RWPE2 (cell line): ENCODE results near the gene DLG5.

ENCODE experiments used
- ATAC-seq: fragments of 200-7000 bp; cut with Tn5 transposase; 3 replicates; pipeline ENCODE4 v1.9.1; 2021; ENCODE audit warnings: low read depth
- DNase-seq: peaks from one replicate; pipeline ENCODE4 v3.0.0-alpha.2; 2020; ENCODE audit warnings: low spot score
- H3K27ac ChIP-seq: fragments of 450-650 bp; 2 replicates; pipeline ENCODE4 v1.5.1; 2017; ENCODE audit warnings: mild to moderate bottlenecking; ENCODE audit not compliant: poor library complexity, severe bottlenecking
- H3K27me3 ChIP-seq: fragments of 250-450 bp; sonication (Bioruptor Pico); 2 replicates; pipeline ENCODE4 v1.5.1; 2021; ENCODE audit warnings: mild to moderate bottlenecking, moderate library complexity; ENCODE audit not compliant: insufficient read depth, poor library complexity, severe bottlenecking
- H3K36me3 ChIP-seq: fragments of 250-450 bp; sonication (Bioruptor Pico); 2 replicates; pipeline ENCODE4 v1.5.1; 2020; ENCODE audit warnings: low read depth, mild to moderate bottlenecking, moderate library complexity
- H3K4me1 ChIP-seq: fragments of 250-450 bp; sonication (Bioruptor Pico); 2 replicates; pipeline ENCODE4 v1.5.1; 2021; ENCODE audit warnings: mild to moderate bottlenecking, moderate library complexity; ENCODE audit not compliant: insufficient read depth, poor library complexity, severe bottlenecking
- H3K4me3 ChIP-seq: fragments of 250-450 bp; sonication (Bioruptor Pico); 2 replicates; pipeline ENCODE4 v1.5.1; 2021; ENCODE audit warnings: mild to moderate bottlenecking, moderate library complexity; ENCODE audit not compliant: severe bottlenecking
- H3K9me3 ChIP-seq: fragments of 250-450 bp; sonication (Bioruptor Pico); 2 replicates; pipeline ENCODE4 v1.5.1; 2021; ENCODE audit warnings: mild to moderate bottlenecking, moderate library complexity; ENCODE audit not compliant: severe bottlenecking
- TF ChIP-seq, protein P1 (sequence below): fragments of 450-650 bp; IDR thresholded peaks from one replicate; pipeline ENCODE4 v1.5.1; 2017; ENCODE audit warnings: mild to moderate bottlenecking, moderate library complexity; ENCODE audit not compliant: poor library complexity, severe bottlenecking

The DLG5 gene

DNA sequence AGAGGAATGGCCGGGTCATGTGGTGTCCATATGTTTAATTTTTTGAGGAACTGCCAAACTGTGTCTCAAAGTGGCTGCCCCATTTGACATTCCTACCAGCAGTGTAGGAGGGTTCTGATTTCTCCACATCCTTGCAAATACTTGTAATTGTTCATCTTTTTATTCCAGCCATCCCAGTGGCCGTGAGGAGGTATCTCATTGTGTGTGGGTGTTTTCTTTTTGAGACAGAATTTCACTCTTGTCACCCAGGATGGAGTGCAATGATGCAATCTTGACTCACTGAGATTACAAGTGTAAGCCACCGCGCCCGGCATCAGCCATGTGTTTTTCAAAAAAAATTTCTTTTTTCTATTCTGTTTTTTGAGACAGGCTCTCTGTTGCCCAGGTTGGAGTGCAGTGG, 38.7 kb upstream of the DLG5 start:
- Histone ChIP-seq H3K9me3 (peaks cover 5% of the 10 kb centered on the region), H3K27ac (no peak overlapping the region), H3K4me1 (peaks cover 3% of the 10 kb centered on the region), H3K4me3 (no peak overlapping the region), H3K27me3 (no peaks in the 10 kb centered on the region), H3K36me3 (no peaks in the 10 kb centered on the region)
- ATAC-seq, result peak; percentile 63; the same call in 2 of the 3 replicates
- TF ChIP-seq, protein P1, sequence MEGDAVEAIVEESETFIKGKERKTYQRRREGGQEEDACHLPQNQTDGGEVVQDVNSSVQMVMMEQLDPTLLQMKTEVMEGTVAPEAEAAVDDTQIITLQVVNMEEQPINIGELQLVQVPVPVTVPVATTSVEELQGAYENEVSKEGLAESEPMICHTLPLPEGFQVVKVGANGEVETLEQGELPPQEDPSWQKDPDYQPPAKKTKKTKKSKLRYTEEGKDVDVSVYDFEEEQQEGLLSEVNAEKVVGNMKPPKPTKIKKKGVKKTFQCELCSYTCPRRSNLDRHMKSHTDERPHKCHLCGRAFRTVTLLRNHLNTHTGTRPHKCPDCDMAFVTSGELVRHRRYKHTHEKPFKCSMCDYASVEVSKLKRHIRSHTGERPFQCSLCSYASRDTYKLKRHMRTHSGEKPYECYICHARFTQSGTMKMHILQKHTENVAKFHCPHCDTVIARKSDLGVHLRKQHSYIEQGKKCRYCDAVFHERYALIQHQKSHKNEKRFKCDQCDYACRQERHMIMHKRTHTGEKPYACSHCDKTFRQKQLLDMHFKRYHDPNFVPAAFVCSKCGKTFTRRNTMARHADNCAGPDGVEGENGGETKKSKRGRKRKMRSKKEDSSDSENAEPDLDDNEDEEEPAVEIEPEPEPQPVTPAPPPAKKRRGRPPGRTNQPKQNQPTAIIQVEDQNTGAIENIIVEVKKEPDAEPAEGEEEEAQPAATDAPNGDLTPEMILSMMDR, result no peak
- DNase-seq, result no peak

DNA sequence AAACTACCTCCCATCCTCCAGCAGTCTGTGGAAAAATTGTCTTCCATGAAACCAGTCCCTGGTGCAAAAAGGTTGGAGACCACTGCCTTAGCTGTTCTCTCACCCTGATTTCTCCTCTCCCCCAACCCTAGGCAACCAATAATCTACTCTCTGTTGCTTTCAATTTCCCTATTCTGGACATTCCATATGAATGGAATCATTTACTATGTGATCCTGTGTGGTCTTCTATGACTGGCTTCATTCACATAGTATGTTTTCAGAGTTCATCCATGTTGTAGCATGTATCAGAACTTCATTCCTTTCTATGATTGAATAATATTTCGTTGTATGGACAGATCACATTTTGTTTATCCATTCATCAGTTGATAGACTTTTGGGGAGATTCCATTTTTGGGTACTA, 38.3 kb upstream of the DLG5 start:
- DNase-seq, result no peak
- Histone ChIP-seq H3K4me3 (no peak overlapping the region), H3K36me3 (no peaks in the 10 kb centered on the region), H3K4me1 (peaks cover 3% of the 10 kb centered on the region), H3K27ac (no peak overlapping the region), H3K27me3 (no peaks in the 10 kb centered on the region), H3K9me3 (peaks cover 5% of the 10 kb centered on the region)
- ATAC-seq, result no peak
- TF ChIP-seq, protein P1, result no peak

DNA sequence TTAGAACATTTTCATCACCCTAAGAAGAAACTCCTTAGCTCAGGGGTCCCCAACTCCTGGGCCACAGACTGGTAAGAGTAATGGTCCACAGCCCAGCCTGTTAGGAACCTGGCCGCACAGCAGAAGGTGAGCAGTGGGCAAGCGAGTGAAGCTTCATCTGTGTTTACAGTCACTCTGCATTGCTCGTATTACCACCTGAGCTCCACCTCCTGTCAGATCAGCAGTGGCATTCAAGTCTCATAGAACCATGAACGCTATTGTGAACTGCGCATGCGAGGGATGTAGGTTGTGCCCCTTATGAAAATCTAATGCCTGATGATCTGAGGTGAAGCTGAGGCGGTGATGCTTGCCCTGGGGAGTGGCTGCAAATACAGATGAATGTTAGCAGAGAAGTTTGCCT, 37.3 kb upstream of the DLG5 start:
- DNase-seq (no peak), ATAC-seq (no peak)
- Histone ChIP-seq H3K27ac (no peak overlapping the region), H3K27me3 (no peaks in the 10 kb centered on the region), H3K9me3 (peaks cover 5% of the 10 kb centered on the region), H3K4me3 (no peak overlapping the region), H3K4me1 (peaks cover 3% of the 10 kb centered on the region), H3K36me3 (no peaks in the 10 kb centered on the region)
- TF ChIP-seq, protein P1, result no peak

DNA sequence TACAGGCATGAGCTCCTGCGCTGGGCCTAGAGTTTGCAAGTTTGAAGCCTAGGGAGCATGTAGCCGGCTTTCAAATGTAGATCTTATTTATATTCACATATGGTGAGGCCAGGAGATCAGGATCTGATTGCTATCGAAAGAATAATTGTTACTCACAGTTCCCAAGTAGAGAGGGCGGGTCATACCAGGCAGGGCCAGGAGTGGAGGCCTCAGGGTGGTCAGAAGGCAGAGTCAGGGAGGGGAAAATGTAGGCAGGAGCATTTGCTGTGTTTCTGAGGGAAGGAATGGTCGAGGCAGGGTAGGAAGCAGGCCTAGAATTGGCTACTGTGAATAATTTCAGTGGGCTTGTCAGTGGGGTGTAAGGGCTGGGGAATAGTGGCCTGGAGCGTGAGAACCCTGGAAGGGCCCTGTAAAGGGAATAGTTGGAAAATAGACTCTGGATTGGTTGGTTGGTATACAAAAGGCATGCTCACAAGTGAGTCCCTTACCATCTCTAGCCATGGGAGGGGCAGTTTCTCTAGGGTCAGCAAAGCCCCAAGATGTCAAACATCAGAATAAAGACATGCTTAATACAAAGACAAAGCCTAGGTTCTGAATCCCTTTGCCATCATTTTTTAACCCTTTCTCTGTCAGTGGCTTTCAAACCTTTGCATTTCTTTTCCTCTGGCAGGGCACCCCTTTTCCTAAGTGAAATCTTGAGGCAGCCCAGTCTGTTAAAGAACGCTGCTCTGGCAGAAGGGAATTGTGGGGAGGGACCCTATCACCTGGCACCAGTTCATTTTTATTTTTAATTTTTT, 36.0 kb upstream of the DLG5 start:
- Histone ChIP-seq H3K9me3 (peaks cover 5% of the 10 kb centered on the region), H3K4me1 (peaks cover 3% of the 10 kb centered on the region), H3K36me3 (no peaks in the 10 kb centered on the region), H3K27me3 (no peaks in the 10 kb centered on the region), H3K4me3 (no peak overlapping the region), H3K27ac (no peak overlapping the region)
- TF ChIP-seq, protein P1, result no peak
- DNase-seq (no peak), ATAC-seq (no peak)

DNA sequence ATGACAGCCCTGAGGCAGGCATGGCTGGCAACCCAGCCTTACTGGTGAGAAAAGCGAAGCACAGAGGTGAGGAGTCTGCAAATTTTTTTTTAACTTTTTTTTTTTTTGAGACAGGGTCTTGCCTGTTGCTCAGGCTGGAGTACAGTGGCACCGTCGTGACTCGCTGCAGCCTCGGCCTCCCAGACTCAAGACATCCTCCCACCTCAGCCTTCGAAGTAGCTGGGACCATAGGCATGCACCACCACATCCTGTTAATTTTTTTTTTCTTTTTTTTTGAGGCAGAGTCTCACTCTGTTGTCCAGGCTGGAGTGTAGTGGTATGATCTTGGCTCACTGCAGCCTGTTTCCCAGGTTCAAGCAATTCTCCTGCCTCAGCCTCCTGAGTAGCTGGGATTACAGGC, 35.1 kb upstream of the DLG5 start:
- Histone ChIP-seq H3K9me3 (peaks cover 5% of the 10 kb centered on the region), H3K36me3 (no peaks in the 10 kb centered on the region), H3K27ac (no peak overlapping the region), H3K27me3 (no peaks in the 10 kb centered on the region), H3K4me1 (peaks cover 3% of the 10 kb centered on the region), H3K4me3 (no peak overlapping the region)
- no peak for ATAC-seq
- no peak for DNase-seq
- TF ChIP-seq, protein P1, result no peak
